ENCODE measurements around the gene PLPP7.

Gene PLPP7

GRCh38 chr9:131282688-131283422, 6.7 kb upstream of the PLPP7 start:
- no peak for DNase-seq

- DNase-seq, result no peak
These were observed 4.7 kb upstream of the PLPP7 start for GRCh38 chr9:131284856-131285255.

- DNase-seq, result no peak
These were observed 2.2 kb upstream of the PLPP7 start for GRCh38 chr9:131287359-131287758.

GRCh38 chr9:131288217-131288616, 1.3 kb upstream of the PLPP7 start:
- no peak for DNase-seq

DNA sequence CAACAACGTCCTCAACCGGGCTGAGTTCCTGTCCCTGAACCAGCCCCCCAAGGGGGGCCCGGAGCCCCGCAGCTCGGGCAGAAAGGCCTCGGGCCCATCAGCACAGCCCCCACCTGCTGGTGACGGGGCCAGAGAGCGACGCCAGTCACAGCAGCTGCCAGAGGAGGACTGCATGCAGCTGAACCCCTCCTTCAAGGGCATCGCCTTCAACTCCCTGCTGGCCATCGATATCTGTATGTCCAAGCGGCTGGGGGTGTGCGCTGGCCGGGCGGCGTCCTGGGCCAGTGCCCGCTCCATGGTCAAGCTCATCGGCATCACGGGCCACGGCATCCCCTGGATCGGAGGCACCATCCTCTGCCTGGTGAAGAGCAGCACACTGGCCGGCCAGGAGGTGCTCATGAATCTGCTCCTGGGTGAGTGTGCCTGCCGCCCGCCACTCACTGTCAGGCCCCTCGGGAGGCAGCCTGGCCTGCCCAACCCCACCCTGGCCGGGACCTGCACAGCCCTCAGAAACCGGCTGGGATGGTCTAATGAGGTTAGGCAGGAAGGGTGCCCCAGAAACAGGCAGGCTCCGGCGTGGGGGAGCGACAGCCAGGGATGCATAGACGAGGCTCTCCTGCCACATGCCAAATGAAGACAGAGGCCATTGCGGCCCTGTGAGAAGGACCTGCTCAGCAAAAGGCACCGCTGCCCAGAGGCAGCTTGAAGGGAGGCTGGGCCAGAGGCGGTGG, 678 bp downstream of the PLPP7 start:
- DNase-seq, result no peak

DNA sequence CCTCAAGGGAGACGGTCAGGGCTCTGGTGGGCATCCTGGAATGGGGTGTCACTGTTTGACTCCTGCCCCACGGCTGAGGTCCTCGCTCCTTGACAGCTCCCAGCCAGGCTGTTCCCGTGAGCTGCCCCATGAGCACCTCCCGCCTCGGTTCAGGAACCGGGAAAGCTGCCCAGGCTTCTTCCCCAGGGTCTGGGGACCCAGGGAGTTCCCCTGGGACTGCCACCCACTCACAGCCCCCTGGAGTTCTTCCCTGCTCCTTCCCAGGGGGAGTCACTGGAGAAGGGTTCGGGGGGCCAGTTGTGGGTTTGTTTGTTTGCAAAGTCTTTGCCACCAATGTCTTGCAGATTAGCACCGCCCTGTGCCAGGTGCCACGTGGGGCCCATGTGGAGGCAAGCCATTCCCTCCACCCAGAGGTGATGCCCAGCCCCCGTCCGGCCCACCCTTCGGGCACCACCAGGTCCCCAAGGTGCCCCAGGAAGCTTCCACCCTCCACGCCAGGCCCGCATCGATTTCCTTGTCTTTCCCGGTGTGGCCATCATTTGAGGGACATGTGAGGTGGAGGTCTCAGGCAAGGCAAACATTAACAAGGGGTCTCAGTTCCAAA, 1.3 kb downstream of the PLPP7 start:
- DNase-seq, result no peak

- DNase-seq, result no peak
These were observed 2.3 kb downstream of the PLPP7 start for GRCh38 chr9:131291795-131292315.

DNA sequence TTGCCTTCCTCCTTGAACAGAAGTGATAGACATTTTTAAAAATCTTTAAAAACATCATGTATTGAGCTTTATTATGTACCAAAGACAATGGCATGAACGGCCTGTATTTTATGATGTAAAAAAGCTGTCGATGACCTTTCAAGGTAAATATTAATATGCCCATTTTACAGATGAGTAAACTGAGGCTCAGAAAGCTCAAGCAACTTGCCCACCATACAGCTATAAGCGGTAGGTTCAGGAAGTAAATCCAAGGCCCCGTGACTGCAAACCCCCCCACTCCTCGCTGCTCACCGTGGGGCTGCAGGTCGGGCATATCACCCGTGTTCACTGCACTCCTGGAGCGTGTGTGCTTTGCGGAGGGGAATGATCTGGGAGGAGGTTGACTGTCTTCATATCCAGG, 3.4 kb downstream of the PLPP7 start:
- no peak for DNase-seq

- DNase-seq, result no peak
These were observed 6.9 kb downstream of the PLPP7 start for GRCh38 chr9:131296460-131296859.

DNA sequence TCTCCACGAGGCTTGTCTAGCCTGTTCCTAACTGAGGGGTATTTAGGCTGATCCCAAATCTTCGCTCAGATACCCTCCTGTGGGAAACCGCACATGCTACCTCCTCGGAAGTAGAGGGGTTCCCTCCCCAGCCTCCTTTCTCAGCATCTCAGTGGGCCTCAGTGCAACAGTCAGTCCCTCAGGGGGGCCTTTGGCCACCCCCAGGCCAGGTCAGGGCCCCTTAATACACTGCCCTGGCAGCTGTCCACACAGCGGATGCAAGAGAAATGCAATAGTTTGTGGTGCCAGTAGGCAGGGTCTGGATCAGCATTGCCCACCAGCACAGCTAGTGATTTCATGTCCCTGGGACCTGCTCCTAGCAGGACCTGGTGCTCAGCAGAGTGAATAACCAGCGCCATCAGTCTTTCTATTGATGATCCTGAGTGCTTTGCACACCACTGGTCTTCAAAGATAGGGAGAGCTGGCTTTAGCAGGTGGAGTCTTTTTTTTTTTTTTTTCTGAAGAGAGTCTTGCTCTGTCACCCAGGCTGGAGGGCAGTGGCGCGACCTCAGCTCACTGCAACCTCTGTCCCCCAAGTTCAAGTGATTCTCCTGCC, 7.5 kb downstream of the PLPP7 start:
- no peak for DNase-seq

- DNase-seq, result no peak
These were observed 8.4 kb downstream of the PLPP7 start for GRCh38 chr9:131297903-131298302.

DNA sequence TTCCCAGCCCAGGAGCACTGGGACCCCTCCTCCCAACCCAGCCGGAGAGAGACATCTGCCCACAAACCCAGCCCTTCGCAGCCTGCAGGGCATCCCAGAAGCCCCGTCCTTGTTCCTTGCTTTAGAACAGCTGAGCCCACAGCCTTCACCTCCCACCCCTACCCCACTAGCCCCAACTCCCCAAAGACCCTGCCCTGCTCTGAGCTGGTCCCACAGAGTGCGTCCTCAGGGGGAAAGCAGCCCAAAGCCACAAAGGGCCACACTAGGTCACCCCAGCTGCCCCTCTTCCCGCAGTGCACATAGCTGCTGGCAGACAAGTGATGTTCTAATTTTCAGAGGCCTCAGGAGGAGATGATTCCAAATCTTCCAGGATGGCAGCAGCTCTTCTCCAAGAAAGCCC, 8.8 kb downstream of the PLPP7 start:
- no peak for DNase-seq

DNA sequence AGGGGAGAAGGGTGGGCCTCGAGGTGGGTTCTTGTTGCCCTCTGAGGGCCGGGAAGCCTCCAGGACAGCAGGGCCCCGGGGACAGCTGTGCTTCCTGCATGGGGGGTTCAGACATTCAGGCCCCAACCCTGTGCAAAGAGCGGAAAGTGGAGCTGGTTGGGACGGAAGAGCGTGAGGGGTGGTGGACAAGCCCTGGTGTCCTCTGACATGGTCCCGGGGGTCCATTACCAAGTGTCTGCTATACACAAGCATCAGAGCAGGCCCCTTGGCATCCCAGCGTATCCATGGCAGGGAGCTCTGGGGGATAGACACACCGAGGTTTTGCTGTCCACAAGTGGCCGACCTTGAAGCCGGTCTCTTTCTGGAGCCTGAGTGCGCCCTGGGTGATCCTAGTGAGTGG, 9.3 kb downstream of the PLPP7 start:
- no peak for DNase-seq

DNA sequence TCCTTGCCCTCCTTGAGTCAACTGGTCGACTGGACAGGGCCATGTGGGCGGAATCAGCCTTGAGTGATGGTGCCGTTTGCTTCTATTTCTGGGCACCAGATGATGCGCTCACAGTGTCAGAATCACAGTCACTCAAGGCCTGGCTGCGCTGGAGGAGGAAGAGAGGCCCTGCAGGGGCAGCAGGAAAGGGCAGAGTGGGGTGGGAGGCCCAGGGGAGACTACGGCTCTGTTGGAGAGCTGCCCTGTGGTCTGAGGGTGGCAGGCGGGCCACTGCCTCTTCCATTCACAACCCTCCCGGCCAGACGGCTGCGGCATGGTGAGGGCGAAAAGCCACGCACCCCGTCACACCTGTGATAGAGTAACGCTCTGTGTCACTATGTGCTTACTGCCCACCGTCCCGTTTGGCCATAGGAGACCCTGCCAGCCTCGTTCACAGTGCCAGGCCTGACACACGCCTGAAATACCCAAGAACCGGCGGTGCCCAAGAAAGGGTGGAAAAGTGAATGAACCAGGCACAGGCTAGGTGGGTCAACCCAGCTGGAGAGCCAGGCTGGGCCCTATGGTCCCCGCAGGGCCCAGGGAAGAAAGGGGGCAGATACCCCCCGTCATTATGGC, 9.9 kb downstream of the PLPP7 start:
- no peak for DNase-seq

DNA sequence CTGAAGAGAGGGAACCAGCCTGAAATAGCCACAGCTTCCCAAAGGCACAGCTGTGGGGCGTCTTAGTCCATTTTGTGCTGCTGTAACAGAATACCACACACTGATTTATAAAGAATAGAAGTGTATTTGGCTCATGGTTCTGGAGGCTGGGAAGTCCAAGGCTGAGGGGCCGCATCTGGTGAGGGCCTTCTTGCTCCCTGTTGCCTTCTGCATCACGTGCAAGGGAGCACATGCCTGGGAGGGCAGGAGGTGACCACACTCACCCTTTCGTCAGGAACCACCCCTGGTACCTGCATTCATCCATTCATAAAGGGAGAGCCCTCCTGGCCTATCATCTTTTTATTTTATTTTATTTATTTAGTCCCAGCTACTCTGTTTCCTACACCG, 10.4 kb downstream of the PLPP7 start:
- no peak for DNase-seq

- DNase-seq, result no peak
These were observed 10.9 kb downstream of the PLPP7 start for GRCh38 chr9:131300444-131300843.

GRCh38 chr9:131302244-131303075, 12.9 kb downstream of the PLPP7 start:
- DNase-seq, result no peak

GRCh38 chr9:131303381-131304321, 14.1 kb downstream of the PLPP7 start:
- DNase-seq, result no peak

- DNase-seq, result no peak
These were observed 15.3 kb downstream of the PLPP7 start for GRCh38 chr9:131304676-131305355.

- no peak for DNase-seq
These were observed 17.0 kb downstream of the PLPP7 start for GRCh38 chr9:131306397-131307004.
